Measurements from ENCODE around the gene PPHLN1.

GRCh38 chr12:42320796-42321195 lies 5.2 kb upstream of the PPHLN1 start:
- TF ChIP-seq CTCF (IDR thresholded peaks at IDR 0.05 in 4 of 5, conservative IDR thresholded peaks at IDR 0.05 in 1 of 5) (no peak), POLR2A (IDR thresholded peaks at IDR 0.05) (no peak)

Data from gastrocnemius medialis (tissue), 4 donors.